GM19395 (cell line): Measurements from ENCODE around the gene KCNA10.

Experiments used
- ATAC-seq: cut with Tn5 transposase; IDR thresholded peaks from one replicate; pipeline ENCODE4 v1.9.1; 2021; ENCODE audit warnings: mild to moderate bottlenecking, moderate library complexity; ENCODE audit not compliant: unreplicated experiment

Gene KCNA10

DNA sequence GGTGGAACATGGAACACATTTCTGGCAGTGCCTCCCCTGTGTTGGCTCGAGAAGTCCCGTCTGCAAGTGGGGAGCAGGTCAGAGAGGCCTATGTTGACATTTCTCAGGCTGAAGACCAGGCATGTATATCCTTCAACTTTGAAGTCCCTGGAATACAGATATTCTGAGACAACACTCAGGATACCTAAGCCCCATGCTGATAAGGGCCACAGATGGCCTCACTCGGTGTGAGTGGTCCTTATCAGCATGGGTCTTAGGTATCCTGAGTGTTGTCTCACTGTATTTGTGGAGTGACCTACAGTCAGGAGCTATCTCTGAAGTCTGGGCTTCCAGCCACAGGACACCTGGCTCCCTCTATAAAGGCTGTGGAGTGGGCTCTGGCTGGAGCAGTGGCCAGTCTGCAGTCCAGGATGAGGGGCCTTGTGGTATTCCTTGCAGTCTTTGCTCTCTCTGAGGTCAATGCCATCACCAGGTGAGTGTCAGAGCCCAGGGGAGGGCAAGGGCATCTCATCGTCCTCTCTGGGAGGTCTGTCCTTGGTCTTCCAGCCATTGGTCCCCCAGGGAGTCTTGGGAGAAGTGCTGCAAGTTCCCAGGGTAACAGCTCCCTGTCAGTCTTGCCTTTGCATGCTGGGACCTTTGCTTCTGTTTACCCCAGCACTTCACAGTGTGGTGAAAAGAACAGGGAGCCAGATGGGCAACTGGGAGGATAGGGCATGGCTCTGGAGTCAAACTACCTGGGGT lies 38.4 kb downstream of the KCNA10 start:
- no peak for ATAC-seq

- ATAC-seq = no peak
Measured at GRCh38 chr1:110478886-110479285, 40.1 kb downstream of the KCNA10 start.

GRCh38 chr1:110477967-110478640 lies 40.9 kb downstream of the KCNA10 start:
- ATAC-seq = no peak

DNA sequence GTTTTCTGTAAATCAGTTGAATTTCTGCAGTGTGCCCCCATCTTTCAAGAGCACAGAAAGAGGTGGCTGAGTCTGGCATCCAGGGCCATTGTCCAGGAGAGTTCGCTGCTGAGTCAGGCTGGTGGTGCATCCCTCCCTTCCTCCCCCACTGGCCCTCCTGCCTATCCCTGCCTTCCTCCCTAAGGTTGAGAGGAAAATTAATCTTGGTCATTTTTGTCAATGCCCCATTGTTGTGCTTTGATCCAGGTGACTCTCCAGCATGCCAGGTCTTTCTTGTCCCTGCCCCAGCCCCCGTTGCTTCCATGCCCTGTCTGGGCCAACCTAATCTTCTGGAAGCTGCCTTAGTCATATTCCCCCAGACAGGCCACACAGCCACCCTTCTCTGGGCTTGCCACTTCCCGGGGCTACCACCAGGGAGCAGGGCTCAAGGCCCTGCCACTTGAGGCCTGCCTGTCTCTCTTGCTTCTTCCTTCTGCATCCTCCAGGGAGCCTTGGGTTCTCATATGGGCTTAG lies 41.5 kb downstream of the KCNA10 start:
- no peak for ATAC-seq

DNA sequence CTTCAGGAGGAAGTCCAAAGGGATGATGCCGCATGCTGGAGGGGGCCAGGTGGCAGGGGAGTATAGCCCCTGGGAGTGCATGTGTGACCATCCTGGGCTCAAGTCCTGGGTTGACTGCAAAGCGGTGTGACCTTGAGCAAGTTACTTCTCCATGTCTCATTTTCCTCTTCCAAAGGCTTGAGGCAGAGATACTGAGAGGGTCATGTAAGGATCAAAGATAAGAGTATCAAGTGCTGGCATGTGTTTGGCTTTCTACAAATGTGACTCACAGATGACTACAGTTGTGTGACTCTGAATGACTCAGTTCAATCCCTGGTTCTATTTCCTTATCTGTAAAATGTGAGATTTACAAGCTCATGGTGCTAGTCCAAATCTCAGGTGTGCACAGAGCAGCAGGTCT lies 41.9 kb downstream of the KCNA10 start:
- ATAC-seq = no peak

DNA sequence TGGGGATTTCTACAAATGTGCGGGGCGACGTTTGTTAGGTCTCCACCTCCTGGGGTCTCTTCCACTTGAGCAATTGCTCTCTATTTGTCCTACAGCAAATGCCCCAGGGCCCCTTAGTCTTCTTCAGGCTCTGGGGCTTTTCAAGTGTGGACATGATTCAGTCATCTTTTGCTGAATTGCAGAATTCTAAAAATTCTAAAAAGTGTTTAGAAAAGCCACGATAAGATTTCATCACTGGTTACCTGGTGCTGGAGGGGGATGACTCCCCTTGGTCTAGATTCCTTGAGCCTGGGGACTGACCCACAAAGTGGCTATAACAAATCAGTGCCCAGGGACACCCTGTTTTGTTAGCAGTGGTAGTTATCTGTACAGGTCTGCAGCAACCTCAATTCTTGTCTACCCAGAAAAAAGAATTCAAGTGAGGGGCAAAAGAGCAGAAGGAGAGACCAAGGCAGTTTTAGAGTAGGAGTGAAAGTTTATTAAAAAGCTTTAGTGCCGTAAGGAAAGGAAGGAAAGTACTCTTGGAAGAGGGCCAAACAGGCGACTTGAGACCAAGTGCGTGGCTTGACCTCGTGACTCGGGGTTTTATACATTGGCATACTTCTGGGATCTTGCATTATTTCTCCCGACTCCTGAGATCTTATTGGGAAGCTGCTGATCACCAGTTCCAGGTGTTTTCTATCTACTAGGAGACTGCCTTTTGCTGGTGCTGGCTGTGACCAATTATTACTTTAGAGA lies 42.8 kb downstream of the KCNA10 start:
- ATAC-seq = no peak

GRCh38 chr1:110475362-110476027 lies 43.5 kb downstream of the KCNA10 start:
- ATAC-seq = no peak

GRCh38 chr1:110474444-110474843 lies 44.5 kb downstream of the KCNA10 start:
- ATAC-seq = no peak

- ATAC-seq = no peak
Measured at GRCh38 chr1:110472546-110472945, 46.4 kb downstream of the KCNA10 start.

GRCh38 chr1:110471131-110471530 lies 47.8 kb downstream of the KCNA10 start:
- no peak for ATAC-seq
